Thyroid gland (tissue), 4 donors: ENCODE data around the gene TRH.
A peak's percentile ranks its signal among the peaks of the same experiment; 100 is the strongest.

Experiments used
- POLR2A ChIP-seq, 2 donors: fragments of 450-650 bp; IDR thresholded peaks; one replicate each; pipeline ENCODE4 v1.6.1; 2017; ENCODE audit warnings: antibody characterized with exemption in 2 of 2, mild to moderate bottlenecking in 2 of 2, moderate library complexity in 1 of 2
- TF ChIP-seq, protein P1 (sequence below), 6 experiments: fragments of 200-600 bp in 3 of 6; fragments of 450-650 bp in 3 of 6; sonication (generic) in 3 of 6; IDR thresholded peaks; one replicate each; pipeline ENCODE4 v1.5.1; 2016 to 2019; ENCODE audit warnings: antibody characterized with exemption in 6 of 6, mild to moderate bottlenecking in 2 of 6, inconsistent platforms in 1 of 6, moderate library complexity in 1 of 6

- TF ChIP-seq, protein P1, sequence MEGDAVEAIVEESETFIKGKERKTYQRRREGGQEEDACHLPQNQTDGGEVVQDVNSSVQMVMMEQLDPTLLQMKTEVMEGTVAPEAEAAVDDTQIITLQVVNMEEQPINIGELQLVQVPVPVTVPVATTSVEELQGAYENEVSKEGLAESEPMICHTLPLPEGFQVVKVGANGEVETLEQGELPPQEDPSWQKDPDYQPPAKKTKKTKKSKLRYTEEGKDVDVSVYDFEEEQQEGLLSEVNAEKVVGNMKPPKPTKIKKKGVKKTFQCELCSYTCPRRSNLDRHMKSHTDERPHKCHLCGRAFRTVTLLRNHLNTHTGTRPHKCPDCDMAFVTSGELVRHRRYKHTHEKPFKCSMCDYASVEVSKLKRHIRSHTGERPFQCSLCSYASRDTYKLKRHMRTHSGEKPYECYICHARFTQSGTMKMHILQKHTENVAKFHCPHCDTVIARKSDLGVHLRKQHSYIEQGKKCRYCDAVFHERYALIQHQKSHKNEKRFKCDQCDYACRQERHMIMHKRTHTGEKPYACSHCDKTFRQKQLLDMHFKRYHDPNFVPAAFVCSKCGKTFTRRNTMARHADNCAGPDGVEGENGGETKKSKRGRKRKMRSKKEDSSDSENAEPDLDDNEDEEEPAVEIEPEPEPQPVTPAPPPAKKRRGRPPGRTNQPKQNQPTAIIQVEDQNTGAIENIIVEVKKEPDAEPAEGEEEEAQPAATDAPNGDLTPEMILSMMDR (IDR thresholded peaks at IDR 0.05) = peak; percentile 75 to 87 (median 84)
- no peak for TF ChIP-seq POLR2A (IDR thresholded peaks at IDR 0.05)
These were observed 40.0 kb upstream of the TRH start for GRCh38 chr3:129934234-129935123.
